WTC11 (cell line): ENCODE results near the gene CROCC.
"Not testable (repeated sequence)": the region's sequence is repeated elsewhere in the genome, so short reads cannot be mapped to it uniquely, and the experiment has no call there.

ENCODE experiments used
- CTCF ChIP-seq: fragments of 200-600 bp; IDR thresholded peaks from 2 replicates; pipeline ENCODE4 v1.8.0; 2022; ENCODE audit warnings: antibody characterized with exemption
- E2F1 ChIP-seq: sonication (generic); formaldehyde crosslinking; IDR thresholded peaks from 2 replicates; pipeline ENCODE4 v1.8.0; 2022; ENCODE audit warnings: mild to moderate bottlenecking, missing genetic modification reagents
- E2F4 ChIP-seq: sonication (generic); formaldehyde crosslinking; IDR thresholded peaks from 2 replicates; pipeline ENCODE4 v1.8.1; 2022; ENCODE audit warnings: low read depth, mild to moderate bottlenecking, moderate library complexity, missing genetic modification reagents, borderline replicate concordance
- E2F5 ChIP-seq: sonication (generic); formaldehyde crosslinking; IDR thresholded peaks from 2 replicates; pipeline ENCODE4 v1.8.1; 2022; ENCODE audit warnings: mild to moderate bottlenecking, moderate library complexity, missing genetic modification reagents
- ELF4 ChIP-seq: sonication (generic); formaldehyde crosslinking; IDR thresholded peaks from 2 replicates; pipeline ENCODE4 v1.8.1; 2022; ENCODE audit warnings: low read depth, mild to moderate bottlenecking, moderate library complexity, missing genetic modification reagents
- MAX ChIP-seq: sonication (generic); formaldehyde crosslinking; IDR thresholded peaks from 2 replicates; pipeline ENCODE4 v1.8.0; 2022; ENCODE audit warnings: mild to moderate bottlenecking, missing genetic modification reagents
- MLX ChIP-seq: sonication (generic); formaldehyde crosslinking; IDR thresholded peaks from 2 replicates; pipeline ENCODE4 v1.8.1; 2023; ENCODE audit warnings: mild to moderate bottlenecking, missing genetic modification reagents, moderate library complexity
- NR1H2 ChIP-seq: sonication (generic); formaldehyde crosslinking; IDR thresholded peaks from 2 replicates; pipeline ENCODE4 v1.9.0; 2021; ENCODE audit warnings: mild to moderate bottlenecking, moderate library complexity, missing genetic modification reagents
- STAT6 ChIP-seq: sonication (generic); formaldehyde crosslinking; conservative IDR thresholded peaks from 2 replicates; pipeline ENCODE4 v1.8.1; 2023; ENCODE audit warnings: mild to moderate bottlenecking, low read depth, missing genetic modification reagents, moderate library complexity
- TEAD4 ChIP-seq: sonication (generic); formaldehyde crosslinking; IDR thresholded peaks from 2 replicates; pipeline ENCODE4 v1.8.0; 2022; ENCODE audit warnings: mild to moderate bottlenecking, missing genetic modification reagents
- USF2 ChIP-seq: sonication (generic); formaldehyde crosslinking; IDR thresholded peaks from 2 replicates; pipeline ENCODE4 v1.8.1; 2023; ENCODE audit warnings: mild to moderate bottlenecking, missing genetic modification reagents, moderate library complexity
- ZNF121 ChIP-seq: sonication (generic); formaldehyde crosslinking; IDR thresholded peaks from 2 replicates; pipeline ENCODE4 v1.8.0; 2023; ENCODE audit warnings: missing genetic modification reagents

GRCh38 chr1:16895233-16895597 lies 26.5 kb upstream of the CROCC start:
- TF ChIP-seq E2F1 (CRISPR knock-in tag); CTCF; E2F5; ZNF121 (CRISPR knock-in tag); MLX (CRISPR knock-in tag); NR1H2 (CRISPR knock-in tag); MAX (CRISPR knock-in tag); TEAD4 (CRISPR knock-in tag); STAT6 (CRISPR knock-in tag); USF2 (CRISPR knock-in tag); E2F4 (CRISPR knock-in tag); ELF4 (CRISPR knock-in tag): not testable (repeated sequence)
